Measurements from ENCODE around the gene CHAF1A. TPM values are rescaled to one million over a fixed set of nuclear protein-coding genes. Genes with fewer than 3 reads are reported as not detected.

Gene CHAF1A
- total RNA-seq, 1 donor from 2014 or later, result 13.0 TPM

Other genes with a start within 250 kb of the CHAF1A start
- not detected for gene CREB3L3, start 249.0 kb upstream of the CHAF1A start, total RNA-seq (ENCODE audit: insufficient read depth, low replicate concordance)
- 2.2 TPM for gene SIRT6, start 220.1 kb upstream of the CHAF1A start, total RNA-seq (ENCODE audit: insufficient read depth, low replicate concordance)
- gene ANKRD24, start 220.0 kb upstream of the CHAF1A start, total RNA-seq (ENCODE audit: insufficient read depth, low replicate concordance), result 1.4 TPM
- not detected for gene EBI3, start 173.1 kb upstream of the CHAF1A start, total RNA-seq (ENCODE audit: insufficient read depth, low replicate concordance)
- 12.3 TPM for gene YJU2, start 155.6 kb upstream of the CHAF1A start, total RNA-seq (ENCODE audit: insufficient read depth, low replicate concordance)
- 2.9 TPM for gene SHD, start 123.4 kb upstream of the CHAF1A start, total RNA-seq (ENCODE audit: insufficient read depth, low replicate concordance)
- gene TMIGD2, start 100.3 kb upstream of the CHAF1A start, total RNA-seq (ENCODE audit: insufficient read depth, low replicate concordance), result not detected
- 3.4 TPM for gene FSD1, start 98.0 kb upstream of the CHAF1A start, total RNA-seq (ENCODE audit: insufficient read depth, low replicate concordance)
- not detected for gene STAP2, start 63.8 kb upstream of the CHAF1A start, total RNA-seq (ENCODE audit: insufficient read depth, low replicate concordance)
- 6.3 TPM for gene MPND, start 59.1 kb upstream of the CHAF1A start, total RNA-seq (ENCODE audit: insufficient read depth, low replicate concordance)
- gene SH3GL1, start 2.1 kb upstream of the CHAF1A start, total RNA-seq (ENCODE audit: insufficient read depth, low replicate concordance), result 21.9 TPM
- 169 TPM for gene UBXN6, start 55.2 kb downstream of the CHAF1A start, total RNA-seq (ENCODE audit: insufficient read depth, low replicate concordance)
- gene HDGFL2, start 69.7 kb downstream of the CHAF1A start, total RNA-seq (ENCODE audit: insufficient read depth, low replicate concordance), result 27.7 TPM
- gene PLIN4, start 115.8 kb downstream of the CHAF1A start, total RNA-seq (ENCODE audit: insufficient read depth, low replicate concordance), result 0.96 TPM
- 0.72 TPM for gene PLIN5, start 132.6 kb downstream of the CHAF1A start, total RNA-seq (ENCODE audit: insufficient read depth, low replicate concordance)
- gene LRG1, start 137.4 kb downstream of the CHAF1A start, total RNA-seq (ENCODE audit: insufficient read depth, low replicate concordance), result 5.5 TPM
- gene SEMA6B, start 157.0 kb downstream of the CHAF1A start, total RNA-seq (ENCODE audit: insufficient read depth, low replicate concordance), result 7.7 TPM
- gene TNFAIP8L1, start 236.9 kb downstream of the CHAF1A start, total RNA-seq (ENCODE audit: insufficient read depth, low replicate concordance), result 2.6 TPM